ENCODE results near the gene SERINC5.
"Not testable (repeated sequence)": the region's sequence is repeated elsewhere in the genome, so short reads cannot be mapped to it uniquely, and the experiment has no call there.

Gene SERINC5

GRCh38 chr5:80153586-80154126 lies 102.2 kb downstream of the SERINC5 start:
- in situ Hi-C loops (cut with MboI; ENCODE audit: low pct_unique_long_range_greater_than_20kb, low sequenced_read_pairs) = no loop called here
- no peak for DNase-seq

GRCh38 chr5:80152778-80153177 lies 103.1 kb downstream of the SERINC5 start:
- in situ Hi-C loops (cut with MboI; ENCODE audit: low pct_unique_long_range_greater_than_20kb, low sequenced_read_pairs) = no loop called here
- DNase-seq = no peak

- no peak for DNase-seq
- in situ Hi-C loops (cut with MboI; ENCODE audit: low pct_unique_long_range_greater_than_20kb, low sequenced_read_pairs) = no loop called here
Observed at GRCh38 chr5:80151890-80152289, 104.0 kb downstream of the SERINC5 start.

- DNase-seq = no peak
- in situ Hi-C loops (cut with MboI; ENCODE audit: low pct_unique_long_range_greater_than_20kb, low sequenced_read_pairs) = no loop called here
Observed at GRCh38 chr5:80150731-80151130, 105.1 kb downstream of the SERINC5 start.

- no peak for DNase-seq
- in situ Hi-C loops (cut with MboI; ENCODE audit: low pct_unique_long_range_greater_than_20kb, low sequenced_read_pairs) = no loop called here
Observed at GRCh38 chr5:80149161-80149609, 106.7 kb downstream of the SERINC5 start.

GRCh38 chr5:80147119-80147815 lies 108.6 kb downstream of the SERINC5 start:
- in situ Hi-C loops (cut with MboI; ENCODE audit: low pct_unique_long_range_greater_than_20kb, low sequenced_read_pairs) = no loop called here
- no peak for DNase-seq

GRCh38 chr5:80146046-80146445 lies 109.8 kb downstream of the SERINC5 start:
- no peak for DNase-seq
- in situ Hi-C loops (cut with MboI; ENCODE audit: low pct_unique_long_range_greater_than_20kb, low sequenced_read_pairs) = no loop called here

GRCh38 chr5:80143491-80143890 lies 112.4 kb downstream of the SERINC5 start:
- in situ Hi-C loops (cut with MboI; ENCODE audit: low pct_unique_long_range_greater_than_20kb, low sequenced_read_pairs) = no loop called here
- no peak for DNase-seq

GRCh38 chr5:80142996-80143395 lies 112.9 kb downstream of the SERINC5 start:
- no peak for DNase-seq
- in situ Hi-C loops (cut with MboI; ENCODE audit: low pct_unique_long_range_greater_than_20kb, low sequenced_read_pairs) = no loop called here

- in situ Hi-C loops (cut with MboI; ENCODE audit: low pct_unique_long_range_greater_than_20kb, low sequenced_read_pairs) = no loop called here
- no peak for DNase-seq
Observed at GRCh38 chr5:80141681-80142080, 114.2 kb downstream of the SERINC5 start.

GRCh38 chr5:80141147-80141671 lies 114.6 kb downstream of the SERINC5 start:
- in situ Hi-C loops (cut with MboI; ENCODE audit: low pct_unique_long_range_greater_than_20kb, low sequenced_read_pairs) = no loop called here
- DNase-seq = peak; percentile 83

GRCh38 chr5:80140496-80140895 lies 115.4 kb downstream of the SERINC5 start:
- in situ Hi-C loops (cut with MboI; ENCODE audit: low pct_unique_long_range_greater_than_20kb, low sequenced_read_pairs) = no loop called here
- no peak for DNase-seq

GRCh38 chr5:80139466-80139972 lies 116.3 kb downstream of the SERINC5 start:
- in situ Hi-C loops (cut with MboI; ENCODE audit: low pct_unique_long_range_greater_than_20kb, low sequenced_read_pairs) = no loop called here
- no peak for DNase-seq

- in situ Hi-C loops (cut with MboI; ENCODE audit: low pct_unique_long_range_greater_than_20kb, low sequenced_read_pairs) = no loop called here
- DNase-seq = no peak
Observed at GRCh38 chr5:80138486-80138885, 117.4 kb downstream of the SERINC5 start.

GRCh38 chr5:80136798-80137197 lies 119.0 kb downstream of the SERINC5 start:
- DNase-seq; in situ Hi-C loops (cut with MboI; ENCODE audit: low pct_unique_long_range_greater_than_20kb, low sequenced_read_pairs): not testable (repeated sequence)

GRCh38 chr5:80134876-80135275 lies 121.0 kb downstream of the SERINC5 start:
- in situ Hi-C loops (cut with MboI; ENCODE audit: low pct_unique_long_range_greater_than_20kb, low sequenced_read_pairs) = no loop called here
- DNase-seq = no peak

GRCh38 chr5:80129146-80129545 lies 126.7 kb downstream of the SERINC5 start:
- in situ Hi-C loops (cut with MboI; ENCODE audit: low pct_unique_long_range_greater_than_20kb, low sequenced_read_pairs) = no loop called here
- DNase-seq = no peak

- DNase-seq = no peak
- in situ Hi-C loops (cut with MboI; ENCODE audit: low pct_unique_long_range_greater_than_20kb, low sequenced_read_pairs) = no loop called here
Observed at GRCh38 chr5:80128141-80128540, 127.7 kb downstream of the SERINC5 start.

- in situ Hi-C loops (cut with MboI; ENCODE audit: low pct_unique_long_range_greater_than_20kb, low sequenced_read_pairs) = no loop called here
- DNase-seq = peak; percentile 58
Observed at GRCh38 chr5:80127116-80127552, 128.7 kb downstream of the SERINC5 start.

GRCh38 chr5:80125962-80126480 lies 129.8 kb downstream of the SERINC5 start:
- DNase-seq = peak; percentile 51
- in situ Hi-C loops (cut with MboI; ENCODE audit: low pct_unique_long_range_greater_than_20kb, low sequenced_read_pairs) = no loop called here
